SK-MEL-5 (cell line): ENCODE measurements around the gene RPL15. TPM values are rescaled to one million over a fixed set of nuclear protein-coding genes. Genes with fewer than 3 reads are reported as not detected.
"Not testable (repeated sequence)": the region's sequence is repeated elsewhere in the genome, so short reads cannot be mapped to it uniquely, and the experiment has no call there.

ENCODE experiments used
- DNase-seq: peaks from one replicate; pipeline ENCODE4 v3.0.0-alpha.2; 2016; ENCODE audit warnings: low read depth, low spot score
- in situ Hi-C: cut with HindIII; loops from 2 replicates; pipeline ENCODE4 v1.10.0; 2016; ENCODE audit warnings: low sequenced_read_pairs, high pct_unique_total_duplicates, low pct_unique_long_range_greater_than_20kb
- total RNA-seq: library from RNA; depleted of rRNA; stranded (reverse); fragments of >200 nt; shearing (Covaris generic); gene quantifications from 2 replicates; pipeline ENCODE4 v1.2.3, GENCODE V29; 2014

RPL15 gene
- total RNA-seq, 1 experiment from 2014 or later = 2,511 TPM

- peak; percentile 52 for DNase-seq
- in situ Hi-C loops = not testable (repeated sequence)
Observed at GRCh38 chr3:23917679-23918303, 859 bp downstream of the RPL15 start.

GRCh38 chr3:23918331-23918730 lies 1.4 kb downstream of the RPL15 start:
- in situ Hi-C loops, DNase-seq: not testable (repeated sequence)

GRCh38 chr3:23919628-23920027 lies 2.7 kb downstream of the RPL15 start:
- in situ Hi-C loops = no loop called here
- no peak for DNase-seq

- no peak for DNase-seq
- in situ Hi-C loops = no loop called here
Observed at GRCh38 chr3:23920151-23920655, 3.3 kb downstream of the RPL15 start.

- in situ Hi-C loops = no loop called here
- DNase-seq = no peak
Observed at GRCh38 chr3:23921052-23921511, 4.2 kb downstream of the RPL15 start.

GRCh38 chr3:23923786-23924185 lies 6.9 kb downstream of the RPL15 start:
- in situ Hi-C loops = no loop called here
- no peak for DNase-seq

- DNase-seq = no peak
- in situ Hi-C loops = no loop called here
Observed at GRCh38 chr3:23926246-23926645, 9.3 kb downstream of the RPL15 start.

- peak; percentile 52 for DNase-seq
- in situ Hi-C loops = no loop called here
Observed at GRCh38 chr3:23926736-23927135, 9.8 kb downstream of the RPL15 start.

GRCh38 chr3:23928524-23928923 lies 11.6 kb downstream of the RPL15 start:
- DNase-seq = no peak
- in situ Hi-C loops = no loop called here

- no peak for DNase-seq
- in situ Hi-C loops = no loop called here
Observed at GRCh38 chr3:23931597-23931996, 14.7 kb downstream of the RPL15 start.

GRCh38 chr3:23932571-23932970 lies 15.6 kb downstream of the RPL15 start:
- DNase-seq = no peak
- in situ Hi-C loops = no loop called here

GRCh38 chr3:23934253-23934652 lies 17.3 kb downstream of the RPL15 start:
- no peak for DNase-seq
- in situ Hi-C loops = no loop called here

- DNase-seq = no peak
- in situ Hi-C loops = no loop called here
Observed at GRCh38 chr3:23937296-23937695, 20.4 kb downstream of the RPL15 start.

GRCh38 chr3:23938688-23939087 lies 21.8 kb downstream of the RPL15 start:
- in situ Hi-C loops = no loop called here
- no peak for DNase-seq

GRCh38 chr3:23940775-23941174 lies 23.8 kb downstream of the RPL15 start:
- in situ Hi-C loops = no loop called here
- DNase-seq = no peak

GRCh38 chr3:23941440-23941839 lies 24.5 kb downstream of the RPL15 start:
- DNase-seq = no peak
- in situ Hi-C loops = no loop called here

GRCh38 chr3:23942546-23942945 lies 25.6 kb downstream of the RPL15 start:
- no peak for DNase-seq
- in situ Hi-C loops = no loop called here

GRCh38 chr3:23944007-23944783 lies 27.3 kb downstream of the RPL15 start:
- DNase-seq = no peak
- in situ Hi-C loops = no loop called here
